Renal cortex interstitium (tissue), 11 donors: Measurements from ENCODE around the gene MGAT5B. TPM values are rescaled to one million over a fixed set of nuclear protein-coding genes. Genes with fewer than 3 reads are reported as not detected.
A peak's percentile ranks its signal among the peaks of the same experiment; 100 is the strongest.

Experiments used
- DNase-seq, 11 donors: peaks; one replicate each; pipeline ENCODE4 v3.0.0-alpha.2; 2013; ENCODE audit warnings: low read depth in 9 of 11, low spot score in 4 of 11; ENCODE audit errors: extremely low read depth in 1 of 11
- polyA plus RNA-seq, 3 donors: library from polyadenylated mRNA; unstranded; fragments of 120-200 nt; gene quantifications; one replicate each; pipeline ENCODE4 v1.2.1, GENCODE V29; 2013; ENCODE audit not compliant: insufficient read length in 3 of 3

Gene MGAT5B
- polyA plus RNA-seq, 3 donors: 1.5 to 2.4 (median 1.6) TPM

- DNase-seq: no peak
Measured at GRCh38 chr17:76871668-76872067, 3.5 kb downstream of the MGAT5B start.

DNA sequence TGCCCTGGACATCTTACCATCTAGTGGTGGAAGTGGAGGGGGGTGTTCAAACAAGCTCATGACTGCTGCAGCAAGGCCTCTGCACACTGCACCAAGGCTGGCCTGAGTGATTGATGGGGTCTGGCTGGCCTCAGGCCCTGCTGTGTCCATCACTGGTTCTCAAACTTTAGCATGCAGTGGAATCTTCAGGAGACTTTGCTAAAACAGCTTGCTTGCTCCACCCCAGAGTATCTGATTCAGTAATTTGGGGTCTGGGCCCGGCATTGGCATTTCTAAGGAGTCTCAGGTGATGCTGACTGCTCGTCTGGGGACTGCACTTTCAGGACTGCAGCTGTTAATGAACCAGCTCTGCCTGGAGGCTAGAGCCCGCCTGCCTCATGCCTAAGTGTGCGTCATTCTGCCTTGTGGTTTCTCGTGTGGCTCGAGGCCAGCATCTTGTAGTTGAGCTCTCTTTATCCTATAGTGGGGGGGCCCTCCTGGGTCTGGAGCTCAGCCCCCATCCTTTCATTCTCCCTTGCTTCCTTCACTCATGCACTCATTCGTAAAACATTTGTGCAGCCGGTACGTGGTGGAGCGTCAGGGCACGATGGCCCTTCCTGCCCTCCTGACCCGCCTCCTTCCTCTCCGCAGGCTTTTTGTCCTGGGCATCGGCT is 4.1 kb downstream of the MGAT5B start:
- DNase-seq: no peak

DNA sequence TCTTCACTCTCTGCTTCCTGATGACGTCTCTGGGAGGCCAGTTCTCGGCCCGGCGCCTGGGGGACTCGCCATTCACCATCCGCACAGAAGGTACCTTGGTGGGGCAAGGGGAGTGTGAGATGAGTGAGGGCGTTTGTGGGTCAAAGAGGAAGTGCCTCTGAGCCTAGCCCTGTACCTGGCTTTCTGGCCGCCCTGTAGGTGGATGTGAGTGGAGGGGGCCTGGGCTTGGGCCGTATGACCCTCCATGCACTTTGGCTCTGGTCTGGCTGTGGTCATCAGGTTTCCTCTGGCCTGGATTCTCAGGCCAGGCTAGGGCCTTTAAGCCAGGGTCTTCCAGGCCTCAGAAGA is 4.6 kb downstream of the MGAT5B start:
- DNase-seq: no peak

- no peak for DNase-seq
Measured at GRCh38 chr17:76873856-76874255, 5.7 kb downstream of the MGAT5B start.

DNA sequence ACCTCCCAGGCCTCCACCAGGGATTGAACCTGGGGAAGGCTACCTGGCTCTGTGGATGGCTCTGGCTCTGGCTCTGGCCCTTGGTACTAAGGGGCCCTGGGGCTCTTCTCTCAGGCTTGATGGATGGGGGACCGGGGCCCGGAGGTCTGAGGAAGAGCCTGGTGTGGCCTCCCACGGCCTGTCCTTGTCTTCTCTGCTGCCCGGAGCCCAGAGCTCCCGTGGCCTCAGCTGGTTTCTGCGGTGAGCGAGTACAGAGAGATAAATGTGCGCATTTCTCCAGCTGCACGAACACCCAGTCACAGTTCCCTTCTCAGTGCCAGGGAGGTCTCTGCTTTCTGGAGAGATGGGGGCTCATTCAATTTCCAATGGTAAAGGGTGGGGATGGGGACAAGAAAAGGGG is 9.2 kb downstream of the MGAT5B start:
- DNase-seq: no peak

GRCh38 chr17:76878568-76878967 is 10.4 kb downstream of the MGAT5B start:
- DNase-seq: no peak

GRCh38 chr17:76879254-76879653 is 11.1 kb downstream of the MGAT5B start:
- DNase-seq: no peak

DNA sequence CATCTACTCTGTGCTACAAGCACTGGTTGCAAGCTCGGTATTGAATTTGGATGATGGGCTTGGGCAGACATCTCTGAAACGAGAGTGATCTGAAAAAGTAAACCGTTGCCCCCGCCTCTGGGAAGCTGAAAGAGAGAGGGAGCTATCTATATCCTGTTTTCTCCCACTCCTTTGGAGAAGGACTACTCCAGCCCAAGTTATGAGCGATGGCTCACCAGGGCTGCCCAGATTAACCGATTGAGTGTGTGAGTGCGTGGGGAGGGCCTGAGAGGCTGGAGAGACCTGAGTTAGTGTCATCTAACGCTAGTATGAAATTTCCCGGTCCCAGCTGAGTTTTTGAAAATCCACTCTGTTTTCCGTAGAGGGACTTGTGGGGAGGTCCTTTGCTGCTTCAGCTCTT is 11.5 kb downstream of the MGAT5B start:
- DNase-seq: no peak

GRCh38 chr17:76880268-76880667 is 12.1 kb downstream of the MGAT5B start:
- DNase-seq: no peak

DNA sequence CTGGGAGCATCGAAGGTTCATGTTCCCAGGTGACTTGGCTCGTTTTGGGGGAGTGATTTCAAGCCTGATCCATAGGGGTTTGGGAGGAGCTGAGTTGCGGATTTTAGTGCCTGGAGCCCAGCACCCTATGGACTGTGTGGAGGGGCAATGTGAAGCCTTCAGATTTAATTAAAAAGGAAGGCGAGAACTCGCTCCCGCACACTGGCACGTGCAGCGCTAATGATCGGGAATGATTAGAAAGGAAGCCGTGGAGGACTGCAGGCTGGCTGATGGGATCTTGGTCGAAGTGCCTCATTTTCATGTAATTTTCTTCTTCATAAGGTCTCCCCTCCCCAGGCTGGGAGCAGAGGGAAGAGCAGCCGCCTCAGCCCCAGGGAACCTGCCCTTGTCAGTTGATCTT is 12.8 kb downstream of the MGAT5B start:
- no peak for DNase-seq

GRCh38 chr17:76881408-76881807 is 13.2 kb downstream of the MGAT5B start:
- DNase-seq: no peak

DNA sequence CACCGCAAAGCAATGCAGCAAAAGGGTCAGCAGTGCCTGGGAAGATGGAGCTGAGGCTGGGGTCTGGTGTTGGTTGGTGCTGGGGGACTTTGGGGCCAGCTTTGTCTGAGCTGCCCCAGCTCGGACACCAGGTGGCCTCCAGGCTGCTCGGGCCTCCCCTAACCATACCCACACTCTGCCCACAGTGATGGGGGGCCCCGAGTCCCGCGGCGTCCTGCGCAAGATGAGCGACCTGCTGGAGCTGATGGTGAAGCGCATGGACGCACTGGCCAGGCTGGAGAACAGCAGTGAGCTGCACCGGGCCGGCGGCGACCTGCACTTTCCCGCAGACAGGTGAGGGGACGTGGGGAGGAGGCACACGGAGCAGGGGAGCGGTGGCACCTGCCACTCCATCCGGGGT is 13.8 kb downstream of the MGAT5B start:
- no peak for DNase-seq

GRCh38 chr17:76883744-76884525 is 15.7 kb downstream of the MGAT5B start:
- DNase-seq: no peak

GRCh38 chr17:76884995-76885893 is 17.0 kb downstream of the MGAT5B start:
- DNase-seq: peak in 2 of 11 donors; percentile 35 to 43

DNA sequence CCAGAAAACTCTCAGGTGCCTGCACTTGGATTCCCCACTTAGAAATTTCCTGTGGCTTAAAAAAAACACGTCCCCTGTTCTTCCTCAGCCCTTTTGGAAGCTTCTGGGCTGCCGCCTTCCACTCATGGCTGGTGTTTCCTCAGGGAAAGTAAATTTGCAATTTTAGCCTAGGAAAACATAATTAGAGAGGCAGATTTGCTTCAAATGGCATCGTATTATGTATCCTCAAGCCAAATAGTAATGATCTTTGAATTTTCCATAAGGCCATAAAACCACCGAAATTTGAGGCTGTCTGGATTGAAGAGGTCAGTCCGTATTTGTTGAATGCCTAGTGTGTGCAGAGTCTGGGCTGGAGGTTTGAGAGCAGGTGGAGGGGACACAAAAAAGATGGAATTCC is 17.7 kb downstream of the MGAT5B start:
- no peak for DNase-seq

DNA sequence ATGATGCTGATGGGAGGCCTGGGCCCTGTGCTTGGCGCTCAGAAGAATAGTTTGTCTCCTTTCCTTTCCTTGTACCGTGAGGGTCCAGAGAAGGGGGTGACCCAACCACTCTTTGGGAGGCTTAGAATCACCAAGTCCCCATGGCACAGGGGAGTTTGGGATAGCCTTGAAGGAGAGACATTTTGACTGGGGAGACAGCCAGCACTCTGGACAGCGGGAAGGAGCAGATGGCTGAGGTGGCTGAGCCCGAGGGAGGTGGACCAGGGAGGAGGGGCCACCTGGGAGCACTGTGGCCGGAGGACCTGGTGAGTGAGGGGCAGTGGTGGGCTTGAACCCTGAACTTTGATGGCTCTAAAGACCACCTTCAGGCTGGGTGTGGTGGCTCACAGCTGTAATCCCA is 18.2 kb downstream of the MGAT5B start:
- DNase-seq: no peak

- no peak for DNase-seq
Measured at GRCh38 chr17:76887802-76888201, 19.6 kb downstream of the MGAT5B start.

GRCh38 chr17:76888661-76889060 is 20.5 kb downstream of the MGAT5B start:
- no peak for DNase-seq

GRCh38 chr17:76889323-76889722 is 21.1 kb downstream of the MGAT5B start:
- no peak for DNase-seq

GRCh38 chr17:76892329-76892728 is 24.1 kb downstream of the MGAT5B start:
- DNase-seq: no peak
